Measurements from ENCODE around the gene MYOM1. TPM values are rescaled to one million over a fixed set of nuclear protein-coding genes. Genes with fewer than 3 reads are reported as not detected.
"Not testable (repeated sequence)": the region's sequence is repeated elsewhere in the genome, so short reads cannot be mapped to it uniquely, and the experiment has no call there.

Gene MYOM1
- total RNA-seq, 1 donor from 2014 or later, result 878 TPM

GRCh38 chr18:3054214-3054613, 165.6 kb downstream of the MYOM1 start:
- intact Hi-C loops (cut with DNase I), result no loop called here
- DNase-seq (ENCODE audit: low spot score), result no peak

GRCh38 chr18:3053081-3053480, 166.7 kb downstream of the MYOM1 start:
- intact Hi-C loops (cut with DNase I), result no loop called here
- no peak for DNase-seq (ENCODE audit: low spot score)

GRCh38 chr18:3052411-3052758, 167.4 kb downstream of the MYOM1 start:
- intact Hi-C loops (cut with DNase I), result no loop called here
- no peak for DNase-seq (ENCODE audit: low spot score)

GRCh38 chr18:3051718-3052410, 167.9 kb downstream of the MYOM1 start:
- no peak for DNase-seq (ENCODE audit: low spot score)
- intact Hi-C loops (cut with DNase I), result no loop called here

GRCh38 chr18:3049897-3050454, 169.8 kb downstream of the MYOM1 start:
- DNase-seq (ENCODE audit: low spot score); intact Hi-C loops (cut with DNase I): not testable (repeated sequence)

- intact Hi-C loops (cut with DNase I), result no loop called here
- no peak for DNase-seq (ENCODE audit: low spot score)
Measured at GRCh38 chr18:3048820-3049349, 170.9 kb downstream of the MYOM1 start.

- DNase-seq (ENCODE audit: low spot score), result no peak
- intact Hi-C loops (cut with DNase I), result no loop called here
Measured at GRCh38 chr18:3048121-3048520, 171.6 kb downstream of the MYOM1 start.

GRCh38 chr18:3046216-3046808, 173.5 kb downstream of the MYOM1 start:
- no peak for DNase-seq (ENCODE audit: low spot score)
- intact Hi-C loops (cut with DNase I), result no loop called here

- no peak for DNase-seq (ENCODE audit: low spot score)
- intact Hi-C loops (cut with DNase I), result no loop called here
Measured at GRCh38 chr18:3044931-3045698, 174.7 kb downstream of the MYOM1 start.

- intact Hi-C loops (cut with DNase I), result no loop called here
- DNase-seq (ENCODE audit: low spot score), result no peak
Measured at GRCh38 chr18:3042379-3042778, 177.4 kb downstream of the MYOM1 start.

GRCh38 chr18:3041843-3042242, 177.9 kb downstream of the MYOM1 start:
- no peak for DNase-seq (ENCODE audit: low spot score)
- intact Hi-C loops (cut with DNase I), result no loop called here

GRCh38 chr18:3040881-3041280, 178.9 kb downstream of the MYOM1 start:
- intact Hi-C loops (cut with DNase I), result no loop called here
- no peak for DNase-seq (ENCODE audit: low spot score)

- intact Hi-C loops (cut with DNase I), result no loop called here
- DNase-seq (ENCODE audit: low spot score), result no peak
Measured at GRCh38 chr18:3040173-3040572, 179.6 kb downstream of the MYOM1 start.

- intact Hi-C loops (cut with DNase I), result no loop called here
- DNase-seq (ENCODE audit: low spot score), result no peak
Measured at GRCh38 chr18:3037423-3037915, 182.3 kb downstream of the MYOM1 start.

- intact Hi-C loops (cut with DNase I), result no loop called here
- DNase-seq (ENCODE audit: low spot score), result no peak
Measured at GRCh38 chr18:3036108-3036507, 183.7 kb downstream of the MYOM1 start.

GRCh38 chr18:3035635-3036034, 184.1 kb downstream of the MYOM1 start:
- DNase-seq (ENCODE audit: low spot score), result no peak
- intact Hi-C loops (cut with DNase I), result no loop called here

GRCh38 chr18:3032721-3033120, 187.0 kb downstream of the MYOM1 start:
- intact Hi-C loops (cut with DNase I), result no loop called here
- DNase-seq (ENCODE audit: low spot score), result no peak

- intact Hi-C loops (cut with DNase I), result no loop called here
- DNase-seq (ENCODE audit: low spot score), result no peak
Measured at GRCh38 chr18:3029215-3029952, 190.4 kb downstream of the MYOM1 start.

- intact Hi-C loops (cut with DNase I); DNase-seq (ENCODE audit: low spot score): not testable (repeated sequence)
Measured at GRCh38 chr18:3028115-3028514, 191.7 kb downstream of the MYOM1 start.
